Measurements from ENCODE around the gene LCLAT1. TPM values are rescaled to one million over a fixed set of nuclear protein-coding genes. Genes with fewer than 3 reads are reported as not detected.

The LCLAT1 gene
- total and polyA plus RNA-seq, 2 of the 4 experiments (the other 2 are of a cell fraction): 7.5 to 11.5 TPM

GRCh38 chr2:30649278-30649677 is 202.2 kb downstream of the LCLAT1 start:
- H2AK9ac ChIP-seq (replicated peaks; ENCODE audit: low read depth, low read length, poor library complexity): no peak overlapping the region
- POLR2A ChIA-PET (ENCODE audit: unreplicated experiment): interaction anchor here (0.6 to 1.0 kb wide), 2 partner anchors 17 to 31 kb away, joined by 3 to 5 read pairs; no protein-coding TSS in a partner anchor
- H3K4ac ChIP-seq (ENCODE audit: low read depth, low read length): peak overlapping the region; percentile 31
- H3K14ac ChIP-seq (replicated peaks; ENCODE audit: low read depth, low read length): no peak overlapping the region; the same call in 1 of the 2 replicates
- dilution Hi-C loops (cut with HindIII; ENCODE audit: low sequenced_read_pairs, unreplicated experiment): no loop called here
- H3K27me3 ChIP-seq (ENCODE audit: control insufficient read depth, insufficient read depth, low read length): no peaks in the 10 kb centered on the region
- H2AK5ac ChIP-seq (ENCODE audit: low read depth, low read length): no peak overlapping the region
- intact Hi-C loops (cut with micrococcal nuclease): no loop called here
- no peaks in the 10 kb centered on the region for H3K9me3 ChIP-seq (ENCODE audit: control insufficient read depth, insufficient read depth, low read length)
- no peak overlapping the region for H2BK15ac ChIP-seq (ENCODE audit: low read depth, low read length)
- CTCF ChIA-PET: no interaction called here
- DNase-seq (no peak), ATAC-seq (ENCODE audit: low read depth) (no peak)
- peaks cover 18% of the 10 kb centered on the region for H3K9me1 ChIP-seq (ENCODE audit: insufficient read depth, low read length)
- H2BK20ac ChIP-seq (ENCODE audit: low read depth, low read length): no peak overlapping the region
- no peaks in the 10 kb centered on the region for H4K20me1 ChIP-seq (ENCODE audit: insufficient read depth, low read length)
- no peak overlapping the region for H3K4me2 ChIP-seq (ENCODE audit: low read depth, low read length)
- no peaks in the 10 kb centered on the region for H3K36me3 ChIP-seq (ENCODE audit: control insufficient read depth, insufficient read depth, low read length)
- H3K9ac ChIP-seq (ENCODE audit: low read depth, low read length): no peak overlapping the region
- 0 out of 2 replicates have a peak overlapping the region, but pooled peaks have one; percentile 6 for H2BK120ac ChIP-seq (ENCODE audit: low read depth, low read length)
- H3K18ac ChIP-seq (ENCODE audit: low read depth, low read length): no peak overlapping the region
- 0% methylated on average over 1 of the region's 4 CpGs; no CpG with 5 or more reads in 1 of the 2 experiments for WGBS, 2 experiments (ENCODE audit: extremely low coverage in 2 of 2, insufficient read length in 1 of 2)
- no peaks in the 10 kb centered on the region for H3K79me1 ChIP-seq (ENCODE audit: low read depth in 1 of 2, low read length in 2 of 2)
- no peak overlapping the region for H3K23ac ChIP-seq (ENCODE audit: low read depth, low read length)
- no peak overlapping the region for H3K56ac ChIP-seq (ENCODE audit: extremely low read depth, insufficient read depth, low read length)
- in situ Hi-C loops (cut with MboI; ENCODE audit: low sequenced_read_pairs): no loop called here
- peak overlapping the region; percentile 23; the same call in 1 of the 2 replicates for H4K91ac ChIP-seq (ENCODE audit: insufficient read depth, low read depth, low read length)
- no peak overlapping the region for H2BK5ac ChIP-seq (ENCODE audit: low read depth, low read length, poor library complexity, severe bottlenecking)
- no peak overlapping the region; a peak in 1 of 4 replicates for H4K8ac ChIP-seq (ENCODE audit: low read depth in 2 of 2, low read length in 2 of 2)
- no peak overlapping the region for H4K5ac ChIP-seq (ENCODE audit: low read depth, low read length)
- H3K4me3 ChIP-seq (ENCODE audit: insufficient read depth, low read depth, low read length): no peak overlapping the region
- H2AFZ ChIP-seq (replicated peaks; ENCODE audit: low read length, poor library complexity): peak overlapping the region; percentile 13
- no peak for TF ChIP-seq FOS (IDR thresholded peaks at IDR 0.05; ENCODE audit: low read depth, low read length)
- TF ChIP-seq POLR2A (IDR thresholded peaks at IDR 0.05; ENCODE audit: low read depth, low read length): no peak
- no peak for TF ChIP-seq CHD1 (IDR thresholded peaks at IDR 0.05; ENCODE audit: low read depth, low read length)
- TF ChIP-seq ELK1 (IDR thresholded peaks at IDR 0.05; ENCODE audit: borderline replicate concordance, low read depth, low read length): no peak
- no peak for TF ChIP-seq MXI1 (IDR thresholded peaks at IDR 0.05; ENCODE audit: borderline replicate concordance, low read depth, low read length)
- TF ChIP-seq RCOR1 (IDR thresholded peaks at IDR 0.05; ENCODE audit: insufficient replicate concordance, low read length): no peak
- no peak for TF ChIP-seq NFE2L2 (IDR thresholded peaks at IDR 0.05; ENCODE audit: low read depth, low read length)
- peaks cover 20% of the 10 kb centered on the region for H3K4me1 ChIP-seq (ENCODE audit: control insufficient read depth, insufficient read depth, low read length)
- no peak overlapping the region for H3K27ac ChIP-seq (ENCODE audit: insufficient read depth, low read length)
- no TSS peak for BruUV-seq (replicated peaks)
